ENCODE measurements around the gene PKD1L1.

DNA sequence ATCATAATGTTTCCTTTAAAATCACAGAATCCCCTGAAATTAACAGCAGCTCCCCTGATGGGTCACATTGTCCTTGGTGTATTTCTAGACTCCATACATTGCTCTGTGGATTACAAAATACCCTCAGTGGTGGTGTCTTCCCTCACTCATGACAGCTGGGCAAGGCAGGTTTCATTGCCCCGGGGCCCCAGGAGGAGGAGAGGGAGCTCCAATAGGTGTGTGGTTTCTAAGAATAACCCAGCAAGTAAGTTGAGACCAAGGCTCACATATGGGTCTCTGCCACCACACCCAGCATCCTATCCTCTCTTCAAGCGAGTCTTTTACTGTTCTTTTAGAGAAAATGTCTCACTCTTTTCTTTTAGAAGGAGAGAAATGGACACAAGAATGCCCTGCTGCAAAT is 63.6 kb downstream of the PKD1L1 start:
- TF ChIP-seq EP300 (IDR thresholded peaks at IDR 0.05) (no peak), POLR2A (IDR thresholded peaks at IDR 0.05) (no peak)

Data from sigmoid colon (tissue), 4 donors.